H9 (cell line): ENCODE data around the gene UBE3C. TPM values are rescaled to one million over a fixed set of nuclear protein-coding genes. Genes with fewer than 3 reads are reported as not detected.

Experiments
- DNase-seq: peaks from one replicate; pipeline ENCODE4 v3.0.0-alpha.2; 2017
- H2AFZ ChIP-seq: one replicate; pipeline ENCODE4 v1.6.1; 2013; ENCODE audit warnings: mild to moderate bottlenecking, low read length, control low read depth, moderate library complexity
- H2AK5ac ChIP-seq: 2 replicates; pipeline ENCODE4 v1.6.1; 2013; ENCODE audit warnings: low read length, control low read depth, mixed read lengths; ENCODE audit not compliant: insufficient read length
- H2BK120ac ChIP-seq: one replicate; pipeline ENCODE4 v1.6.1; 2013; ENCODE audit warnings: low read depth, mild to moderate bottlenecking, low read length, control low read depth, inconsistent platforms; ENCODE audit not compliant: poor library complexity, severe bottlenecking
- H2BK12ac ChIP-seq: 2 replicates; pipeline ENCODE4 v1.6.1; 2013; ENCODE audit warnings: low read length, control low read depth, mixed read lengths, low read depth; ENCODE audit not compliant: insufficient read length
- H2BK15ac ChIP-seq: 2 replicates; pipeline ENCODE4 v1.6.1; 2013; ENCODE audit warnings: low read depth, low read length, control low read depth
- H2BK20ac ChIP-seq: one replicate; pipeline ENCODE4 v1.6.1; 2013; ENCODE audit warnings: low read depth, mild to moderate bottlenecking, low read length, control low read depth, inconsistent platforms; ENCODE audit not compliant: poor library complexity, severe bottlenecking
- H2BK5ac ChIP-seq: 2 replicates; pipeline ENCODE4 v1.6.1; 2013; ENCODE audit warnings: low read length, control low read depth, mixed read lengths; ENCODE audit not compliant: insufficient read length
- H3K14ac ChIP-seq: 2 replicates; pipeline ENCODE4 v1.6.1; 2013; ENCODE audit warnings: low read length, control low read depth; ENCODE audit not compliant: insufficient read depth
- H3K18ac ChIP-seq: 2 replicates; pipeline ENCODE4 v1.6.1; 2013; ENCODE audit warnings: low read depth, mild to moderate bottlenecking, mixed read lengths, low read length, control low read depth; ENCODE audit not compliant: insufficient read length
- H3K23ac ChIP-seq: 2 replicates; pipeline ENCODE4 v1.6.1; 2013; ENCODE audit warnings: low read length, control low read depth, mixed read lengths, low read depth; ENCODE audit not compliant: insufficient read length
- H3K23me2 ChIP-seq: 2 replicates; pipeline ENCODE4 v1.6.1; 2013; ENCODE audit warnings: low read depth, mild to moderate bottlenecking, mixed read lengths, low read length, control low read depth; ENCODE audit not compliant: insufficient read length, poor library complexity, severe bottlenecking
- H3K27ac ChIP-seq: 2 replicates; pipeline ENCODE4 v1.5.1; 2013; ENCODE audit warnings: low read length, control low read depth, mixed read lengths, low read depth; ENCODE audit not compliant: insufficient read length
- H3K27me3 ChIP-seq: 2 replicates; pipeline ENCODE4 v1.6.1; 2013; ENCODE audit warnings: low read length, control low read depth, inconsistent platforms; ENCODE audit not compliant: insufficient read depth
- H3K4ac ChIP-seq: 2 replicates; pipeline ENCODE4 v1.6.1; 2013; ENCODE audit warnings: low read depth, mild to moderate bottlenecking, control low read depth, inconsistent platforms, low read length, moderate library complexity
- H3K4me1 ChIP-seq: 2 replicates; pipeline ENCODE4 v1.6.1; 2013; ENCODE audit warnings: low read length, control low read depth, inconsistent platforms; ENCODE audit not compliant: insufficient read depth
- H3K4me2 ChIP-seq: 2 replicates; pipeline ENCODE4 v1.6.1; 2013; ENCODE audit warnings: low read length, control low read depth, mixed read lengths; ENCODE audit not compliant: insufficient read length, insufficient read depth
- H3K56ac ChIP-seq: 2 replicates; pipeline ENCODE4 v1.6.1; 2013; ENCODE audit warnings: low read depth, mild to moderate bottlenecking, mixed read lengths, low read length, control low read depth; ENCODE audit not compliant: insufficient read length
- H3K79me1 ChIP-seq: 2 replicates; pipeline ENCODE4 v1.6.1; 2013; ENCODE audit warnings: low read depth, mild to moderate bottlenecking, moderate library complexity, low read length, control low read depth, inconsistent platforms; ENCODE audit not compliant: insufficient read depth, poor library complexity, severe bottlenecking
- H3K79me2 ChIP-seq: 2 replicates; pipeline ENCODE4 v1.6.1; 2013; ENCODE audit warnings: low read length, control low read depth, inconsistent platforms; ENCODE audit not compliant: insufficient read depth
- H3K9ac ChIP-seq: 2 replicates; pipeline ENCODE4 v1.6.1; 2013; ENCODE audit warnings: low read length, control low read depth, mixed read lengths; ENCODE audit not compliant: insufficient read length; ENCODE audit errors: extremely low read depth
- H3K9me3 ChIP-seq: one replicate; pipeline ENCODE4 v1.6.1; 2013; ENCODE audit warnings: low read depth, low read length, inconsistent platforms; ENCODE audit not compliant: control insufficient read depth
- H3T11ph ChIP-seq: one replicate; pipeline ENCODE4 v1.6.1; 2013; ENCODE audit warnings: mild to moderate bottlenecking, low read length, control low read depth, inconsistent platforms
- H4K20me1 ChIP-seq: one replicate; pipeline ENCODE4 v1.6.1; 2013; ENCODE audit not compliant: control insufficient read depth, insufficient read length, insufficient read depth
- H4K5ac ChIP-seq: 2 replicates; pipeline ENCODE4 v1.6.1; 2013; ENCODE audit warnings: low read depth, mild to moderate bottlenecking, mixed read lengths, low read length, control low read depth; ENCODE audit not compliant: insufficient read length
- H4K8ac ChIP-seq: replicated peaks from 2 replicates; pipeline ENCODE4 v1.6.1; 2013; ENCODE audit warnings: low read length, control low read depth, mixed read lengths, low read depth; ENCODE audit not compliant: insufficient read length
- H4K91ac ChIP-seq: 2 replicates; pipeline ENCODE4 v1.6.1; 2013; ENCODE audit warnings: low read depth, mild to moderate bottlenecking, moderate library complexity, mixed read lengths, low read length, control low read depth; ENCODE audit not compliant: insufficient read length
- H3K27ac Mint-ChIP-seq, 3 experiments: 2 replicates in 2 of 3; 3 replicates in 1 of 3; pipeline ENCODE4 v1.8.0; 2020 to 2021; ENCODE audit warnings: mixed read lengths in 3 of 3, mild to moderate bottlenecking in 1 of 3, moderate library complexity in 1 of 3
- H3K27me3 Mint-ChIP-seq: 2 replicates; pipeline ENCODE4 v1.8.0; 2021; ENCODE audit warnings: low read depth, mild to moderate bottlenecking, moderate library complexity, mixed read lengths
- H3K36me3 Mint-ChIP-seq, 3 experiments: 2 replicates in 2 of 3; 3 replicates in 1 of 3; pipeline ENCODE4 v1.8.0; 2020 to 2021; ENCODE audit warnings: low read depth in 3 of 3, mixed read lengths in 3 of 3; ENCODE audit not compliant: insufficient read depth in 1 of 3
- H3K4me1 Mint-ChIP-seq, 2 experiments: 2 replicates each; pipeline ENCODE4 v1.8.0; 2020; ENCODE audit warnings: mixed read lengths in 2 of 2
- H3K4me3 Mint-ChIP-seq, 2 experiments: 2 replicates in 1 of 2; 3 replicates in 1 of 2; pipeline ENCODE4 v1.8.0; 2020 to 2021; ENCODE audit warnings: mild to moderate bottlenecking in 2 of 2, mixed read lengths in 2 of 2, moderate library complexity in 1 of 2
- H3K9me3 Mint-ChIP-seq, 2 experiments: 2 replicates in 1 of 2; 3 replicates in 1 of 2; pipeline ENCODE4 v1.8.0; 2020; ENCODE audit warnings: mild to moderate bottlenecking in 2 of 2, mixed read lengths in 2 of 2, moderate library complexity in 1 of 2
- WGBS: extraction: QIAGEN DNeasy Blood & Tissue Kit; methylation state at CpG from one replicate; pipeline ENCODE4 v1.1.7; 2013; ENCODE audit warnings: missing lambda C conversion rate, low lambda C conversion rate, mixed read lengths; ENCODE audit not compliant: insufficient read length; ENCODE audit errors: extremely low coverage; 5-methylcytosine and 5-hydroxymethylcytosine counted together
- total RNA-seq: library from RNA; stranded (reverse); gene quantifications from 2 replicates; pipeline ENCODE4 v1.2.1, GENCODE V29; 2021
- TF ChIP-seq, protein P1 (sequence below): fragments of 200-600 bp; sonication (generic); conservative IDR thresholded peaks from 3 replicates; pipeline ENCODE4 v1.8.0; 2021; ENCODE audit warnings: antibody characterized with exemption, mild to moderate bottlenecking

The UBE3C gene
- total RNA-seq, 1 experiment from 2014 or later = 63.3 TPM

DNA sequence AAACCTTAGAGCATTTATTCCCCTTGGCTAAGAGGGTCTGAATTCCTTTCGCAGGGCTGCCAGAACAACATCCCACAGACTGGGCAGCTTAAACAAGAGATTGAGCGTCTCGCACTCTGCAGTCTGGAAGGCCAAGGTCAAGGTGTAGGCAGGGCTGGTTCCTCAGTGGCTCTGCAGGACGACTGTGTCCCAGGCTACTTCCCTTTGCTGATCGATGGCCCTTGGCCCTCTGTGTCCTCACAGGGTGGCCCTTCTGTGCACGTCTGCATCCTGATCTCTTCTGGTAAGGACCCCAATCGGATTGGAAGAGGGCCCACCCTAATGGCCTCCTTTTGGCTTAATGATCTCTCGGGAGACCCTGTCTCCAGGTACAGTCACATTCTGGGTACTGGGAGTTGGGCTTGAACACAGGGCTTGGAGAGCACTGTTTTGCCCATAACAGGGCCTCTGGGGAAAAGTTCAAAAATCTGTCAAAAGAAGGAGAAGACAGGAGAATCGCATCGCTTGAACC, 162.9 kb downstream of the UBE3C start:
- peak overlapping the region in 1 of 3 experiments; percentile 79; a peak in 1 of 7 replicates for H3K27ac Mint-ChIP-seq
- H3K9me3 Mint-ChIP-seq = peaks cover 4 to 6% of the 10 kb centered on the region in 2 experiments; a peak in 2 of 5 replicates
- H3K27ac ChIP-seq = no peak overlapping the region
- no peak overlapping the region for H3K56ac ChIP-seq
- no peak overlapping the region for H2AFZ ChIP-seq
- H3K36me3 Mint-ChIP-seq = peaks cover 0 to 6% (median 0%) of the 10 kb centered on the region in 3 experiments; a peak in 1 of 7 replicates
- H3K23me2 ChIP-seq = no peaks in the 10 kb centered on the region
- no peaks in the 10 kb centered on the region for H3K27me3 ChIP-seq
- no peaks in the 10 kb centered on the region; the same call in 1 of the 2 replicates for H3K27me3 Mint-ChIP-seq
- H4K91ac ChIP-seq = no peak overlapping the region
- H3T11ph ChIP-seq = no peak overlapping the region
- no peaks in the 10 kb centered on the region for H3K79me2 ChIP-seq
- TF ChIP-seq, protein P1, sequence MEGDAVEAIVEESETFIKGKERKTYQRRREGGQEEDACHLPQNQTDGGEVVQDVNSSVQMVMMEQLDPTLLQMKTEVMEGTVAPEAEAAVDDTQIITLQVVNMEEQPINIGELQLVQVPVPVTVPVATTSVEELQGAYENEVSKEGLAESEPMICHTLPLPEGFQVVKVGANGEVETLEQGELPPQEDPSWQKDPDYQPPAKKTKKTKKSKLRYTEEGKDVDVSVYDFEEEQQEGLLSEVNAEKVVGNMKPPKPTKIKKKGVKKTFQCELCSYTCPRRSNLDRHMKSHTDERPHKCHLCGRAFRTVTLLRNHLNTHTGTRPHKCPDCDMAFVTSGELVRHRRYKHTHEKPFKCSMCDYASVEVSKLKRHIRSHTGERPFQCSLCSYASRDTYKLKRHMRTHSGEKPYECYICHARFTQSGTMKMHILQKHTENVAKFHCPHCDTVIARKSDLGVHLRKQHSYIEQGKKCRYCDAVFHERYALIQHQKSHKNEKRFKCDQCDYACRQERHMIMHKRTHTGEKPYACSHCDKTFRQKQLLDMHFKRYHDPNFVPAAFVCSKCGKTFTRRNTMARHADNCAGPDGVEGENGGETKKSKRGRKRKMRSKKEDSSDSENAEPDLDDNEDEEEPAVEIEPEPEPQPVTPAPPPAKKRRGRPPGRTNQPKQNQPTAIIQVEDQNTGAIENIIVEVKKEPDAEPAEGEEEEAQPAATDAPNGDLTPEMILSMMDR = no peak
- no peak overlapping the region for H2BK5ac ChIP-seq
- H2BK20ac ChIP-seq = no peak overlapping the region
- H3K4ac ChIP-seq = no peak overlapping the region
- H3K14ac ChIP-seq = no peak overlapping the region; the same call in 1 of the 2 replicates
- H2BK120ac ChIP-seq = no peak overlapping the region
- no peak overlapping the region for H2BK15ac ChIP-seq
- no peak overlapping the region for H2AK5ac ChIP-seq
- H4K5ac ChIP-seq = no peak overlapping the region
- H3K4me2 ChIP-seq = no peak overlapping the region
- no CpG with 5 or more reads among the region's 10 CpGs for WGBS
- H3K4me1 ChIP-seq = no peaks in the 10 kb centered on the region
- no peaks in the 10 kb centered on the region for H3K79me1 ChIP-seq
- no peak overlapping the region for H3K18ac ChIP-seq
- no peak overlapping the region for H3K23ac ChIP-seq
- H4K8ac ChIP-seq = no peak overlapping the region
- no peaks in the 10 kb centered on the region for H3K9me3 ChIP-seq
- no peak for DNase-seq
- H3K9ac ChIP-seq = no peak overlapping the region
- no peak overlapping the region for H3K4me3 Mint-ChIP-seq
- H4K20me1 ChIP-seq = no peaks in the 10 kb centered on the region
- H3K4me1 Mint-ChIP-seq = peaks cover 14 to 22% of the 10 kb centered on the region in 2 experiments
- H2BK12ac ChIP-seq = no peak overlapping the region
